Naive thymus-derived CD4-positive, alpha-beta T cell (primary cell): ENCODE data around the gene TNFRSF13B. TPM values are rescaled to one million over a fixed set of nuclear protein-coding genes. Genes with fewer than 3 reads are reported as not detected.
A peak's percentile ranks its signal among the peaks of the same experiment; 100 is the strongest.

Experiments
- ATAC-seq: fragments of 150-1000 bp; cut with Tn5 transposase; 2 replicates; pipeline ENCODE4 v1.10.0; 2021; ENCODE audit warnings: mild to moderate bottlenecking, moderate library complexity
- CTCF ChIA-PET: fragments of 350-600 bp; sonication (Branson Sonifier 250); formaldehyde crosslinking; loops from one replicate; lab custom pipeline; 2021; ENCODE audit warnings: antibody characterized with exemption; lab: Charles Lee
- POLR2A ChIA-PET: fragments of 350-600 bp; sonication (Branson Sonifier 250); formaldehyde crosslinking; loops from one replicate; lab custom pipeline; 2021; ENCODE audit warnings: antibody characterized with exemption, inconsistent platforms; lab: Charles Lee
- DNase-seq, 9 donors: peaks; one replicate each; pipeline versions ENCODE4 v3.0.0 to v3.0.0-alpha.2; 2020 to 2022; ENCODE audit warnings: mixed read lengths in 1 of 9
- H3K27ac ChIP-seq: one replicate; pipeline ENCODE4 v1.7.0; 2013; ENCODE audit warnings: mild to moderate bottlenecking, low read depth, low read length, moderate library complexity
- H3K27me3 ChIP-seq, 2 donors: one replicate each; pipeline ENCODE4 v1.7.0; 2013; ENCODE audit warnings: low read length in 2 of 2, mild to moderate bottlenecking in 2 of 2, moderate library complexity in 2 of 2; ENCODE audit not compliant: control insufficient read depth in 2 of 2, insufficient read depth in 2 of 2
- H3K36me3 ChIP-seq, 3 experiments: 1 replicate in 2 of 3; 2 replicates in 1 of 3; pipeline ENCODE4 v1.7.0; 2013; ENCODE audit warnings: low read length in 3 of 3, mild to moderate bottlenecking in 3 of 3, moderate library complexity in 1 of 3; ENCODE audit not compliant: insufficient read depth in 3 of 3, control insufficient read depth in 2 of 3
- H3K4me1 ChIP-seq, 2 donors: one replicate each; pipeline ENCODE4 v1.7.0; 2013; ENCODE audit warnings: low read length in 2 of 2, mild to moderate bottlenecking in 2 of 2, moderate library complexity in 1 of 2; ENCODE audit not compliant: control insufficient read depth in 2 of 2, insufficient read depth in 2 of 2
- H3K4me3 ChIP-seq: 2 replicates; pipeline ENCODE4 v1.7.0; 2013; ENCODE audit warnings: mild to moderate bottlenecking, low read length
- H3K9me3 ChIP-seq, 3 experiments: 1 replicate in 2 of 3; 2 replicates in 1 of 3; pipeline ENCODE4 v1.7.0; 2013; ENCODE audit warnings: low read length in 3 of 3; ENCODE audit not compliant: control insufficient read depth in 2 of 3
- H3K27ac Mint-ChIP-seq, 9 donors: one replicate each; pipeline ENCODE4 v1.8.0; 2020 to 2022; ENCODE audit warnings: mixed read lengths in 9 of 9, mild to moderate bottlenecking in 8 of 9, moderate library complexity in 5 of 9, inconsistent platforms in 2 of 9
- H3K27me3 Mint-ChIP-seq, 5 donors: one replicate each; pipeline ENCODE4 v1.8.0; 2021 to 2022; ENCODE audit warnings: mixed read lengths in 5 of 5, mild to moderate bottlenecking in 1 of 5
- H3K36me3 Mint-ChIP-seq, 5 donors: one replicate each; pipeline ENCODE4 v1.8.0; 2020 to 2022; ENCODE audit warnings: mixed read lengths in 5 of 5, mild to moderate bottlenecking in 3 of 5, inconsistent platforms in 1 of 5
- H3K4me1 Mint-ChIP-seq, 7 donors: one replicate each; pipeline ENCODE4 v1.8.0; 2020 to 2022; ENCODE audit warnings: mixed read lengths in 7 of 7, mild to moderate bottlenecking in 3 of 7, inconsistent platforms in 1 of 7
- H3K4me3 Mint-ChIP-seq, 10 donors: one replicate each; pipeline ENCODE4 v1.8.0; 2020 to 2022; ENCODE audit warnings: mild to moderate bottlenecking in 10 of 10, mixed read lengths in 10 of 10, moderate library complexity in 6 of 10, inconsistent platforms in 2 of 10
- H3K9me3 Mint-ChIP-seq, 11 donors: one replicate each; pipeline ENCODE4 v1.8.0; 2020 to 2022; ENCODE audit warnings: mixed read lengths in 11 of 11, mild to moderate bottlenecking in 4 of 11, inconsistent platforms in 1 of 11, moderate library complexity in 1 of 11
- intact Hi-C, 2 donors: fragments of 100-400 bp; cut with micrococcal nuclease; formaldehyde crosslinking; loops; one replicate each; pipeline ENCODE4 v1.15.1; 2023
- polyA plus RNA-seq, 2 donors: library from polyadenylated mRNA; unstranded; fragments of 300-500 nt; fragmentation: Illumina TruSeq; gene quantifications; one replicate each; pipeline ENCODE4 v1.2.3, GENCODE V29; 2021
- total RNA-seq, 6 experiments: library from RNA in 5 of 6; stranded (reverse) in 5 of 6; gene quantifications; 1 replicate in 5 of 6; 2 replicates in 1 of 6; pipeline ENCODE4 v1.2.3 and lab custom pipeline; 2021 to 2026

TNFRSF13B gene
- total and polyA plus RNA-seq, 7 experiments from 2014 or later, result 0.21 to 2.4 (median 1.3) TPM; not detected in 3

DNA sequence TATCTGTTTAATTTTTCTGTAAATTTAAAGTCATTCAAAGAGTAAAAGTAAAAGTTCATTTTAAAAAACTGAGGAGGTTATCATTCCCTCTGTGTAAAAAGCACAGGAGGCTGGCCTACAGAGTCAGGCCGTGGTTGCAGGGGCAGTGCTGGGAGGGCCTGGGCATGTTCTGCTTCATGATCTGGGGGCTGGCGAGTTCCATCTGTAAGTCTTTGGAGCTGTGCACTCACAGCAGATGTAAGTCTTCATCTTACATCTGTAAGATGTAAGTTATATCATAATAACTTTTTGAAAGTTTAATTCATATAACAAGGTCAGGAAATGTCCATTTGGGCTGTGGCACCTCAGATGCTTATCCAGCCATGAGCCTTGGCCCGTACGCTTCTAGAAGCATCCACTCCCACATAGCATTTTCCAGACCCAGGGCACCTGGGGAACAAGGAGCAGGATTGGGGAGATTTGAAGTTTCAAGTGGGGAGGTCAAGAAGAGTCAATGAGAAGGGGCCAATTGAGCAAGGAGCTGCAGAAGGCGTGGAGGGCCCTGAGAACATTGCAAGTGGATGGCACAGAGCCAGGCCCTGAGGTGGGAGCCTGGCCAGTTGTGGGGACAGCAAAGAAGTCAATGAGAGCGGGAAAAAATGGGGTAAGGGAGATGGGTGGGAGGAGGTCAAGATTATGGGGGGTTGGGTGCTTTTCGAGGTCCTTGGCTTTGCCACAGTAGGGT, 54.1 kb downstream of the TNFRSF13B start:
- Histone ChIP-seq H3K4me1 (peaks cover 0 to 3% of the 10 kb centered on the region in 2 donors), H3K36me3 (no peaks in the 10 kb centered on the region), H3K9me3 (no peaks in the 10 kb centered on the region), H3K27ac (no peak overlapping the region), H3K4me3 (no peak overlapping the region), H3K27me3 (no peaks in the 10 kb centered on the region)
- H3K9me3 Mint-ChIP-seq, result no peaks in the 10 kb centered on the region
- H3K27me3 Mint-ChIP-seq, result peaks cover 0 to 6% (median 0%) of the 10 kb centered on the region in 5 donors
- ATAC-seq (no peak), DNase-seq (peak in 1 of 9 donors; percentile 9)
- intact Hi-C loops, result no loop called here
- ChIA-PET POLR2A (no interaction called here), CTCF (no interaction called here)
- no peak overlapping the region for H3K27ac Mint-ChIP-seq
- no peak overlapping the region for H3K4me3 Mint-ChIP-seq
- no peaks in the 10 kb centered on the region for H3K36me3 Mint-ChIP-seq
- H3K4me1 Mint-ChIP-seq, result peaks cover 0 to 21% (median 15%) of the 10 kb centered on the region in 7 donors

DNA sequence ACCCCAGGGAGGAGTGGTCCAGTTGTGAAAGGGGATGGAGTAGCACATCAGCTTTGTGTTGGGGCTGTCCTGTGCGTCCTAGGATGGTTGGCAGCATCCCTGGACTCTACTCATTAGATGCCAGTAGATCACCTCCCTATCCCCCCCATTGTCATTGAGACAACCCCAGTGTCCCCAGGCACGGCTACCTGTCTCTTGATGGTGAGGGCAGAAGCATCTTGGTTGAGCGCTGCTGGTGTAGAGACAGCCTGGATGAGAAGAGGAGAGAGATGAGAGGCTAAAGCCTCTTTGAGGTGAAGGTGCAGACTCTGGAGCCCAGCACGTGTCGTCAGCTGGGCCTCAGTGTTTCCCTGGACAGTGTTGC, 55.4 kb downstream of the TNFRSF13B start:
- H3K36me3 ChIP-seq, result no peaks in the 10 kb centered on the region
- CTCF ChIA-PET, result no interaction called here
- no peaks in the 10 kb centered on the region for H3K9me3 Mint-ChIP-seq
- peaks cover 7 to 33% (median 24%) of the 10 kb centered on the region in 7 donors for H3K4me1 Mint-ChIP-seq
- intact Hi-C loops, result no loop called here
- H3K9me3 ChIP-seq, result no peaks in the 10 kb centered on the region
- H3K4me3 Mint-ChIP-seq, result no peak overlapping the region
- no peaks in the 10 kb centered on the region for H3K36me3 Mint-ChIP-seq
- POLR2A ChIA-PET, result no interaction called here
- DNase-seq (peak in 1 of 9 donors; percentile 12), ATAC-seq (no peak)
- no peaks in the 10 kb centered on the region for H3K27me3 ChIP-seq
- no peak overlapping the region for H3K4me3 ChIP-seq
- peaks cover 0 to 9% (median 0%) of the 10 kb centered on the region in 5 donors for H3K27me3 Mint-ChIP-seq
- H3K27ac ChIP-seq, result no peak overlapping the region
- H3K4me1 ChIP-seq, result peaks cover 0 to 15% of the 10 kb centered on the region in 2 donors
- peak overlapping the region in 1 of 9 donors; percentile 59 for H3K27ac Mint-ChIP-seq

DNA sequence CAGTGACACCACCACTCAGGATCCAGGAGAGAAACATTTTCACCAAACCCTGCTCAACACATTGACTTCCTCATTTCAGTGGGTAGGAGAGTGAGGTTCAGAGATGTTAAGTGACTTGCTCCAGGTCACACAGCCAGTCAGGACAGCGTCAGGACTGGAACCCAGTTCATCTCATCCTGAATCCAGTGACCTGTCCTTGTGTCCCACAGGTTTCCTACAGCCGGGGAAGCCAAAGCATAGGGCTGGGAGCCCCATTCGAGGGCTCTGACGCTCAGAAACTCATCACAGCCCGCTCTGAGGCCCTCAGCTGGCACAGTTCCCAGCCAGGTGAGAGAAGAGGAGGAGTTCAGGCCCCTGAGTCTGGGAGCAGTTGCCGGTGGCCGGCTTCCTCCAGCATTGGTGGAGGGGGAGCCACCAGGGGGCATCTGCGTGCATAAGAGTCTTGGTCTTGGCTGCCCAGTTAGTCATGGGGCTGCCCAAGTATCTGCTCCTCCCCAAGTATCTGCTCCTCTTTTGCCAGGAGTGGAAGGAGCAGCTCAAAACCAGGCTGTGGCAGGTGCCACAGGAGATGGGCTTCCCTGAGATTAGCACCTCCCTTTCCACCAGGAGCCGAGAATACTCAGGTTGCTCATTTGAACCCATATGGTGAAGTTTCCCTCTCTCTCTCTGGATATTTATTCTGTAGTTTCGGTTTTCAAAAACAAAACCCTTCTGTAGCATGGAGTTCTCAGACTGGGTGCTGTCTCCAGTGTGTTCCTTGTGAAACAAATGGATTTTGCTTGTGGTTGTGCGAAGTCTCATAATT, 56.0 kb downstream of the TNFRSF13B start:
- ChIA-PET CTCF (interaction anchor here (0.6 kb wide), 1 partner anchor 76 kb away, joined by 3 read pairs; no protein-coding TSS in a partner anchor), POLR2A (no interaction called here)
- no peak overlapping the region for H3K27ac ChIP-seq
- Mint-ChIP-seq H3K4me3 (no peak overlapping the region), H3K27me3 (peaks cover 0 to 9% (median 0%) of the 10 kb centered on the region in 5 donors), H3K27ac (peak overlapping the region in 1 of 9 donors; percentile 10), H3K4me1 (peaks cover 10 to 38% (median 29%) of the 10 kb centered on the region in 7 donors), H3K9me3 (no peaks in the 10 kb centered on the region), H3K36me3 (no peaks in the 10 kb centered on the region)
- ATAC-seq, result no peak
- H3K4me3 ChIP-seq, result no peak overlapping the region
- no peaks in the 10 kb centered on the region for H3K36me3 ChIP-seq
- peak in 1 of 9 donors; percentile 28 for DNase-seq
- intact Hi-C loops, result no loop called here
- no peaks in the 10 kb centered on the region for H3K27me3 ChIP-seq
- H3K9me3 ChIP-seq, result no peaks in the 10 kb centered on the region
- H3K4me1 ChIP-seq, result peaks cover 0 to 20% of the 10 kb centered on the region in 2 donors

DNA sequence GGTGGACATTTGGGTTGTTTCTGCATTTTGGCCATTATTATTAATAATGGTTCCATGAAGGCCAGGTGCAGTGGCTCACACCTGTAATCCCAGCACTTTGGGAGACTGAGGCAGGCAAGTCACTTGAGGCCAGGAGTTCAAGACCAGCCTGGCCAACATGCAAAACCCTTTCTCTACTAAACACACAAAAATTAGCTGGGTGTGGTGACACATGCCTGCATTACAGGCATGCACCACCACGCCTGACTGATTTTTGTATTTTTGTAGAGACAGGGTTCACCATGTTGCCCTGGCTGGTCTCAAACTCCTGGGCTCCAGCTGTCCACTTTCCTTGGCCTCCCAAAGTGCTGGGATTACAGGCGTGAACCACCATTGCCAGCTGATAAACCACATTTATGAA, 58.5 kb downstream of the TNFRSF13B start:
- Mint-ChIP-seq H3K36me3 (no peaks in the 10 kb centered on the region), H3K27ac (peak overlapping the region in 2 of 9 donors; percentile 54 to 64), H3K4me1 (peaks cover 12 to 60% (median 53%) of the 10 kb centered on the region in 7 donors), H3K27me3 (peaks cover 0 to 12% (median 0%) of the 10 kb centered on the region in 5 donors), H3K4me3 (no peak overlapping the region), H3K9me3 (no peaks in the 10 kb centered on the region)
- ChIA-PET POLR2A (no interaction called here), CTCF (no interaction called here)
- no peaks in the 10 kb centered on the region for H3K9me3 ChIP-seq
- intact Hi-C loops, result loop anchor here in 1 of 2 donors (5.0 kb wide), 1 partner anchor 79 kb away; no protein-coding TSS in a partner anchor
- no peak for ATAC-seq
- peaks cover 0 to 42% of the 10 kb centered on the region in 2 donors for H3K4me1 ChIP-seq
- DNase-seq, result peak in 1 of 9 donors; percentile 3
- H3K27me3 ChIP-seq, result no peaks in the 10 kb centered on the region
- no peak overlapping the region for H3K4me3 ChIP-seq
- H3K27ac ChIP-seq, result no peak overlapping the region
- H3K36me3 ChIP-seq, result no peaks in the 10 kb centered on the region

DNA sequence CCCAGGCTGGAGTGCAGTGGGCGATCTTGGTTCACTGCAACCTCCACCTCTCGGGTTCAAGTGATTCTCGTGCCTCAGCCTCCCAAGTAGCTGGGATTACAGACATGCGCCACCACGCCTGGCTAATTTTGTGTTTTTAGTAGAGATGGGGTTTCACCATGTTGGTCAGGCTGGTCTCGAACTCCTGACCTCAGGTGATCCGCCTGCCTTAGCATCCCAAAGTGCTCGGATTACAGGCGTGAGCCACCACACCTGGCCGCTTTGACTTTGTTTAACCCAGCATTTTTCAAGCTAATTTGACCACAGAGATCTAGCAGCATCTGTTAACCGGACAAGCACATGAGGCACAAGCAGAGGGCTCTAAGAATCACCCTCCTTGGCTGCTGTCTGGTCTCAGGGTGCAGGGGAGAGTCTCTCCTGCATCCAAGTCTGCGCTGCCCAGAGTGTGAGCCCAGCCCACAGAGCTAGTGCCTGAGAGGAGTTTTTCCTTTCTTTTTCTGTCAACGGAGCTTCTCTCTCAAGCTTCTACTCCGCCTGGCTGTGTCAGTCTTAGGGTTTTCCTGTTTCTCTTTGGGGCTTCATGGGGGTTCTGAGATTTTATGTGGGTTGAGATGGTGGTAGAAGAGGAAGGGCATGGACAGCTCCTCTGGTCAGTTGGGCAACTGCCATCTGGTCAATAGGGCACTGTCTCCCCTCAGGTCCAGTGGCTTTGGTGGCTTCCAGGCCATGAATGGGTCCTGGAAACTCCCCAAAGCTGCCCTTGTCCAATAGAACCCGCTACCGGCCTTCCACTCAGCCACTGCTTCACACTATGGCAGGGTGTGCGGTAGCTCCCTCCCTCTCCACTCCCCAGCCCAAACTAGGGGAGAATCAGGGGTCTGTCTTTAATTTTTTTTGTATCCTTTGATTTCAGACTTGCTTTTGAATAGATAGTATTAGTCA, 59.6 kb downstream of the TNFRSF13B start:
- intact Hi-C loops, result loop anchor here in 1 of 2 donors (5.0 kb wide), 1 partner anchor 80 kb away; no protein-coding TSS in a partner anchor
- ChIA-PET POLR2A (interaction anchor here (0.8 kb wide), 2 partner anchors 7 to 561 kb away, joined by 3 read pairs; no protein-coding TSS in a partner anchor), CTCF (interaction anchor here (0.6 kb wide), 2 partner anchors 134 to 323 kb away, joined by 3 read pairs; no protein-coding TSS in a partner anchor)
- H3K4me3 ChIP-seq, result no peak overlapping the region
- Mint-ChIP-seq H3K9me3 (no peaks in the 10 kb centered on the region), H3K27ac (peak overlapping the region in 8 of 9 donors; percentile 26 to 93 (median 84)), H3K36me3 (no peaks in the 10 kb centered on the region), H3K4me3 (peak overlapping the region in 9 of 10 donors; percentile 30 to 83 (median 66)), H3K27me3 (peaks cover 0 to 15% (median 0%) of the 10 kb centered on the region in 5 donors), H3K4me1 (peaks cover 14 to 70% (median 57%) of the 10 kb centered on the region in 7 donors)
- H3K27ac ChIP-seq, result peak overlapping the region; percentile 3
- no peak for ATAC-seq
- no peaks in the 10 kb centered on the region for H3K9me3 ChIP-seq
- H3K27me3 ChIP-seq, result peaks cover 0 to 2% of the 10 kb centered on the region in 2 donors
- peaks cover 0 to 43% of the 10 kb centered on the region in 2 donors for H3K4me1 ChIP-seq
- peak in 1 of 9 donors; percentile 13 for DNase-seq
- H3K36me3 ChIP-seq, result no peaks in the 10 kb centered on the region
